Tibial nerve (tissue), 4 donors: ENCODE results near the gene TSSK2. TPM values are rescaled to one million over a fixed set of nuclear protein-coding genes. Genes with fewer than 3 reads are reported as not detected.
A peak's percentile ranks its signal among the peaks of the same experiment; 100 is the strongest.

Experiments
- DNase-seq, 2 donors: peaks; one replicate each; pipeline ENCODE4 v3.0.0-alpha.2; 2019; ENCODE audit warnings: low spot score in 2 of 2
- H3K27ac ChIP-seq, 4 donors: fragments of 200-600 bp; sonication (generic) in 3 of 4; one replicate each; pipeline ENCODE4 v1.5.1; 2017 to 2019; ENCODE audit warnings: mild to moderate bottlenecking in 1 of 4
- H3K27me3 ChIP-seq, 2 donors: fragments of 200-600 bp; sonication (generic) in 1 of 2; one replicate each; pipeline versions ENCODE4 v1.5.1 to v1.6.0; 2017 to 2019
- H3K36me3 ChIP-seq, 3 donors: fragments of 200-600 bp; sonication (generic); one replicate each; pipeline ENCODE4 v1.5.1; 2018 to 2019
- H3K4me1 ChIP-seq, 4 donors: fragments of 200-600 bp; sonication (generic) in 3 of 4; one replicate each; pipeline ENCODE4 v1.5.1; 2017 to 2019
- H3K4me3 ChIP-seq, 4 donors: fragments of 200-600 bp; sonication (generic) in 3 of 4; one replicate each; pipeline ENCODE4 v1.5.1; 2017 to 2019; ENCODE audit warnings: mild to moderate bottlenecking in 1 of 4, moderate library complexity in 1 of 4
- H3K9me3 ChIP-seq, 4 donors: fragments of 200-600 bp; sonication (generic) in 3 of 4; one replicate each; pipeline ENCODE4 v1.5.1; 2017 to 2019
- EP300 ChIP-seq, 2 donors: sonication (generic); formaldehyde crosslinking; IDR thresholded peaks; one replicate each; pipeline ENCODE4 v1.6.1; 2017; ENCODE audit warnings: antibody characterized with exemption in 2 of 2, mild to moderate bottlenecking in 1 of 2
- POLR2A ChIP-seq, 2 donors: fragments of 450-650 bp; IDR thresholded peaks; one replicate each; pipeline ENCODE4 v1.6.1; 2017; ENCODE audit warnings: antibody characterized with exemption in 2 of 2, mild to moderate bottlenecking in 2 of 2, moderate library complexity in 2 of 2
- whole genome bisulfite sequencing, 2 donors: methylation state at CpG; one replicate each; pipeline ENCODE4 v1.1.5; 2018; 5-methylcytosine and 5-hydroxymethylcytosine counted together
- total RNA-seq, 4 donors: library from RNA; depleted of rRNA; stranded (reverse); fragments of >200 nt; gene quantifications; one replicate each; pipeline ENCODE4 v1.1.0, GENCODE V29; 2016
- TF ChIP-seq, protein P1 (sequence below), 5 experiments: fragments of 200-600 bp in 3 of 5; fragments of 450-650 bp in 2 of 5; sonication (generic) in 3 of 5; IDR thresholded peaks; one replicate each; pipeline ENCODE4 v1.5.1; 2016 to 2019; ENCODE audit warnings: antibody characterized with exemption in 5 of 5, mild to moderate bottlenecking in 3 of 5, moderate library complexity in 2 of 5

Gene TSSK2
- total RNA-seq, 4 donors from 2014 or later: 0.30 TPM; not detected in 3

DNA sequence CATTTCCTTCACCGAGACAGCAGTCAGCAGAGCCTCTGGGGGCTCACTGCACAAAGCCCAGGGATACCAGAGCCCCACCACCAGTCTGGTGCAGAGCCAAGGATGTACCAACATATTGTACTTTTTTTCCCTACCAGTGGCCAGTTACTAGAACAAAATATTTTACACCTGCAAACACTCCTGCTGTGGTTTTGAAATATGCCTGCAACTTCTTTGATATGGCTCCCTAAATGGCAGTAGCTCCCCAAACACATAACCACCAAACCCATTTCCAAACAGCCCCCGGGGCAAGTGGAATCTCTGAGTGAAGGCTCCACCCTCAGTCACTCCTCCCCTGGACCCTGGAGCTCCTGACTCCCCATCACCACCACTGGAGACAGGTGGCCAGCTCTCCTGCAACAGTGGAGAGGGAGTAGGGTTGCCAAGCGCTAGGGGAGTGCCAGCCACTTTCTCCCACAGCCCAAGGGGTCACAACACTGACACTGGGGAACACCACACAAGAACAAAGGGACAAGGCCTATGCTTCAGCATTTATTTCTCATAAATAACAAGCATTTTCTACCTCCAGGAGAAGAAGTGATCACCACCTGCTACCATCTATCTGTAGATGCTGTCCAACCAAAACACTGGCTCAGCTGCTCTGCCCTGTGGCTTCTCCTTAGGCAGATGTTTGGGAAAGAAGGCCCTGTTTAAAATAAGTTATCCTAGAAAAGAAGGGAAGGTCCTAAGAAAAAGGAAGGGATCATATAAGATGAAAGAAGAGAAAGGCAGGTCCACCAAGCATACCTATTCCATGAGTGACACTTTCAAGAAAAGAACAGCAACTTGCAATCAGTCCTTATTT, 24.0 kb upstream of the TSSK2 start:
- Histone ChIP-seq H3K27me3 (no peaks in the 10 kb centered on the region), H3K9me3 (no peaks in the 10 kb centered on the region), H3K36me3 (no peaks in the 10 kb centered on the region), H3K27ac (no peak overlapping the region), H3K4me1 (peaks cover 0 to 67% (median 34%) of the 10 kb centered on the region in 4 donors), H3K4me3 (no peak overlapping the region)
- 40 to 74% methylated on average over 2 to 3 of the region's 3 CpGs for WGBS, 2 donors
- no peak for DNase-seq
- no peak for TF ChIP-seq EP300 (IDR thresholded peaks at IDR 0.05)
- TF ChIP-seq POLR2A (IDR thresholded peaks at IDR 0.05): no peak
- TF ChIP-seq, protein P1, sequence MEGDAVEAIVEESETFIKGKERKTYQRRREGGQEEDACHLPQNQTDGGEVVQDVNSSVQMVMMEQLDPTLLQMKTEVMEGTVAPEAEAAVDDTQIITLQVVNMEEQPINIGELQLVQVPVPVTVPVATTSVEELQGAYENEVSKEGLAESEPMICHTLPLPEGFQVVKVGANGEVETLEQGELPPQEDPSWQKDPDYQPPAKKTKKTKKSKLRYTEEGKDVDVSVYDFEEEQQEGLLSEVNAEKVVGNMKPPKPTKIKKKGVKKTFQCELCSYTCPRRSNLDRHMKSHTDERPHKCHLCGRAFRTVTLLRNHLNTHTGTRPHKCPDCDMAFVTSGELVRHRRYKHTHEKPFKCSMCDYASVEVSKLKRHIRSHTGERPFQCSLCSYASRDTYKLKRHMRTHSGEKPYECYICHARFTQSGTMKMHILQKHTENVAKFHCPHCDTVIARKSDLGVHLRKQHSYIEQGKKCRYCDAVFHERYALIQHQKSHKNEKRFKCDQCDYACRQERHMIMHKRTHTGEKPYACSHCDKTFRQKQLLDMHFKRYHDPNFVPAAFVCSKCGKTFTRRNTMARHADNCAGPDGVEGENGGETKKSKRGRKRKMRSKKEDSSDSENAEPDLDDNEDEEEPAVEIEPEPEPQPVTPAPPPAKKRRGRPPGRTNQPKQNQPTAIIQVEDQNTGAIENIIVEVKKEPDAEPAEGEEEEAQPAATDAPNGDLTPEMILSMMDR (IDR thresholded peaks at IDR 0.05): no peak

DNA sequence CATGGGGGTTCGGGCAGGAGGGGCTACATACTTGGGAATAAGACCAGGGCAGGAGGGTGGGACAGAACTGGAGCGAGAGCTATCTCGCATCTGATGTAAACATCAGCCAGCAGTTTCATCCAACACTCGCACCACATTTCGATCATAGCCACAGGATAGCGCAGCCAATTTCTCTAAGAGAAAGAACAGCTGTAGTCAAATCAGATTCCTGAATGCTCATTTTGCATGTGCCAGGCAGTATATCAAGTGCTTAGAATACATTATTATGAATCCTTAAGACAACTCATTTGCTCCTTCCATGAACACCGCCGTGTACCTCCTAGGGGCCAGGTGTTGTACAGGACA, 23.4 kb upstream of the TSSK2 start:
- Histone ChIP-seq H3K27me3 (no peaks in the 10 kb centered on the region), H3K4me3 (no peak overlapping the region), H3K9me3 (no peaks in the 10 kb centered on the region), H3K27ac (no peak overlapping the region), H3K36me3 (no peaks in the 10 kb centered on the region), H3K4me1 (peaks cover 0 to 69% (median 34%) of the 10 kb centered on the region in 4 donors)
- TF ChIP-seq EP300 (IDR thresholded peaks at IDR 0.05) (no peak), POLR2A (IDR thresholded peaks at IDR 0.05) (no peak)
- TF ChIP-seq, protein P1 (IDR thresholded peaks at IDR 0.05): no peak
- WGBS, 2 donors: 89 to 93% methylated on average over 8 of the region's 8 CpGs
- DNase-seq: no peak

DNA sequence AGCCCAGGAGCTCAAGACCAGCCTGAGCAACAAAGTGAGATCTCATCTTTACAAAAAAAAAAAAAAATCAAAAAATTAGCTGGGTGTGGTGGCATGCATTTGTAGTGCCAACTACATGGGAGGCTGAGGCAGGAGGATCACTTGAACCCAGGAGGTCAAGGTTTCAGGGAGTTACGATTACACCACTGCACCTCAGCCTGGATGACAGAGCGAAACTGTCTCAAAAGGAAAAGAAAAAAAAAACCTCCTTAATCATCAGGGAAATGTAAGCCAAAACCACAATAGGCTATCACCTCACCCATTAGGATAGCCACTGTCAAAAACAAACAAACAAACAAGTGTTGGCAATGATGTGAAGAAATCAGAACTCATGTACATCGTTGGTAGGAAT, 22.3 kb upstream of the TSSK2 start:
- peaks cover 0 to 77% (median 34%) of the 10 kb centered on the region in 4 donors for H3K4me1 ChIP-seq
- H3K27me3 ChIP-seq: no peaks in the 10 kb centered on the region
- WGBS, 2 donors: 46 to 64% methylated on average over 3 of the region's 3 CpGs
- DNase-seq: no peak
- H3K4me3 ChIP-seq: no peak overlapping the region
- no peaks in the 10 kb centered on the region for H3K36me3 ChIP-seq
- no peaks in the 10 kb centered on the region for H3K9me3 ChIP-seq
- TF ChIP-seq EP300 (IDR thresholded peaks at IDR 0.05) (no peak), POLR2A (IDR thresholded peaks at IDR 0.05) (no peak)
- TF ChIP-seq, protein P1 (IDR thresholded peaks at IDR 0.05): no peak
- peak overlapping the region in 3 of 4 donors; percentile 0 to 59 (median 11) for H3K27ac ChIP-seq

DNA sequence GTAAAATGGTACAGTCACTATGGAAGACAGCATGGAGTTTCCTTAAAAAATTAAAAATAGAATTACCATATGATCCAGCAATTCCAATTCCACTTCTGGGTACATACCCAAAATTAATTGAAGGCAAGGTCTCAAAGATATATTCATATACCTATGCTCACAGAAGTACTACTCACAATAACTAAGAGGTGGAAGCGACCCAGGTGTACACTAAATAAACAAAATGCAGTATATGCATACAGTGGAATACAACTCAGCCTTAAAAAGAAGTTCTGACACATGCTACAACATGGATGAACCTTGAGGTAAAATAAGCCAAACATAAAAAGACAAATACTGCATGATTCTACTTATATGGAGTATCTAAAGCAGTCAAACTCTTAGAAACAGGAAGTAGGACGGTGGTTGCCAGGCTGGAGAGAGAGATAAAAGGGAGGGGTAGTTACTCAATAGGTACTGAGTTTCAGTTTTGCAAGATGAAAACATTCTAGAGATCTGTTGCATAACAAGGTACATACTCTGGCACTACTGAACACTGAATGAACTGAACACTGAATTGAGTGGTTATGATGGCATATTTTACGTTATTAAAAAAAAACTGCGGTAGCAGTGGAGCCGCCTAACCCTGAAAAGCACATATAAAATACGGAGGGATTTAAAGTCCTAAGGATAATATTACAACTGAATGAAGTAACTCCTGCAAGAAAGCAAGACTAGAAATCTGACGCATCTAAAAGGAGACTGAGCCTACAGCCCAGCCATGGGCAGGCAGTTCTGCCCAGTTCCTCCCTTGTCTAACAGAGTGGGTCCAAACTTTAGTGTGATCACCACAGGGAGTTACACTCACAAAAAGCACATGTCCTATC, 21.7 kb upstream of the TSSK2 start:
- Histone ChIP-seq H3K36me3 (no peaks in the 10 kb centered on the region), H3K27ac (peak overlapping the region in 3 of 4 donors; percentile 9 to 59 (median 11)), H3K4me3 (no peak overlapping the region), H3K4me1 (peaks cover 0 to 74% (median 31%) of the 10 kb centered on the region in 4 donors), H3K9me3 (no peaks in the 10 kb centered on the region), H3K27me3 (no peaks in the 10 kb centered on the region)
- 60 to 64% methylated on average over 7 of the region's 7 CpGs for WGBS, 2 donors
- TF ChIP-seq, protein P1 (IDR thresholded peaks at IDR 0.05): no peak
- TF ChIP-seq POLR2A (IDR thresholded peaks at IDR 0.05) (no peak), EP300 (IDR thresholded peaks at IDR 0.05) (peak in 1 of 2 donors; percentile 76)
- peak in 1 of 2 donors; percentile 32 for DNase-seq
